Loucy (cell line): ENCODE data around the gene POPDC2.

ENCODE experiments used
- CTCF ChIP-seq: fragments of 200-600 bp; sonication (generic); conservative IDR thresholded peaks from 2 replicates; pipeline ENCODE4 v1.5.1; 2014; ENCODE audit warnings: mild to moderate bottlenecking, antibody characterized with exemption, low read length
- EZH2phosphoT487 ChIP-seq: fragments of 200-600 bp; IDR thresholded peaks from 2 replicates; pipeline ENCODE4 v1.6.1; 2018; ENCODE audit warnings: antibody characterized with exemption, mild to moderate bottlenecking, moderate library complexity, borderline replicate concordance

GRCh38 chr3:119657887-119658702, 2.3 kb downstream of the POPDC2 start:
- TF ChIP-seq CTCF (no peak), EZH2phosphoT487 (no peak)
